Endothelial cell of umbilical vein (primary cell): Measurements from ENCODE around the gene PAFAH2.

Experiments
- CTCF ChIP-seq, 2 donors: IDR thresholded peaks; 1 replicate in 1 of 2; 2 replicates in 1 of 2; pipeline ENCODE4 v1.5.1; 2011; ENCODE audit warnings: low read length in 2 of 2, mild to moderate bottlenecking in 2 of 2, moderate library complexity in 2 of 2, control low read depth in 1 of 2, inconsistent platforms in 1 of 2, low read depth in 1 of 2; ENCODE audit not compliant: insufficient read depth in 1 of 2; ENCODE audit errors: extremely low read depth in 1 of 2
- EZH2 ChIP-seq: IDR thresholded peaks from 2 replicates; pipeline ENCODE4 v1.6.1; 2012; ENCODE audit warnings: borderline replicate concordance, low read depth, mild to moderate bottlenecking, moderate library complexity, low read length, inconsistent platforms; ENCODE audit not compliant: severe bottlenecking
- POLR2AphosphoS5 ChIP-seq: IDR thresholded peaks from 2 replicates; pipeline ENCODE4 v1.6.1; 2012; ENCODE audit warnings: low read depth, mild to moderate bottlenecking, control low read depth, low read length, moderate library complexity; ENCODE audit not compliant: insufficient read depth

GRCh38 chr1:25933479-25934365 lies 64.1 kb downstream of the PAFAH2 start:
- TF ChIP-seq POLR2AphosphoS5 (no peak), EZH2 (no peak), CTCF (IDR thresholded peaks at IDR 0.05; ENCODE audit: extremely low read depth in 1 of 2, insufficient read depth in 1 of 2, low read depth in 1 of 2, low read length in 2 of 2) (no peak)
